ENCODE measurements around the gene COL27A1.
"Not testable (repeated sequence)": the region's sequence is repeated elsewhere in the genome, so short reads cannot be mapped to it uniquely, and the experiment has no call there.

The COL27A1 gene

DNA sequence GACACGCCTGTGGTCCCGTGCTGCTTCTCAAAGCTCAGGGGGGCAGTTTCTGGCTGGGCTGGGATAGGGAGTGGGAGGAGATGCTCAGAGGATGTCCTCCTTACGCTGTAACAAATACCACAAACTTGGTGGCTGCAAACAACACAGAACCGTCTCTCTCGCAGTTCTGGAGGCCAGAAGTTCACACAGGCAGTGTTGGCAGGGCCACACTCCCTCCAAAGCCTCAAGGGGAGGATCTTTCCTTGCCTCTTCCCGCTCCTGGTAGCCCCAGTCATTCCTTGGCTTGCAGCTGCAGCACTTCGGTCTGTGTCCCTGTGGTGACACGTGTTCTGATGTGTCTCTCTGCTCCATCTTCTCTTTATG lies 157.2 kb downstream of the COL27A1 start:
- no peak for DNase-seq

DNA sequence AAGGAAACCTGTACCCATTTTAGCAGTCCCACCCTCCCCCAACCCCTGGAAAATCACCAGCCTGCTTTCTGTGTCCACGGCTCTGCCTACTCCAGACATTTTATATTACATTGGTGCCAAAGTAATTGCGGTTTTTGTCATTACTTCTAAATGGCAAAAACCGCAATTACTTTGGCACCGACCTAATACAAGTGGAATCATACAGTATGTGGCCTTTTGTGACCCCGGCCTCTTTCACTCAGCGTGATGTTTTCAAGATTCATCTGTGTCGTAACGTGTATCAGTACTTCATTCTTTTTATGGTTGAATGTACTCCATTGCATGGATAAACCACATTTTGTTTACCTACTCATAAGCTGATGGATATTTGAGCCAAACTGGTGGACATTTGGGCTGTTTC lies 157.8 kb downstream of the COL27A1 start:
- DNase-seq: no peak

DNA sequence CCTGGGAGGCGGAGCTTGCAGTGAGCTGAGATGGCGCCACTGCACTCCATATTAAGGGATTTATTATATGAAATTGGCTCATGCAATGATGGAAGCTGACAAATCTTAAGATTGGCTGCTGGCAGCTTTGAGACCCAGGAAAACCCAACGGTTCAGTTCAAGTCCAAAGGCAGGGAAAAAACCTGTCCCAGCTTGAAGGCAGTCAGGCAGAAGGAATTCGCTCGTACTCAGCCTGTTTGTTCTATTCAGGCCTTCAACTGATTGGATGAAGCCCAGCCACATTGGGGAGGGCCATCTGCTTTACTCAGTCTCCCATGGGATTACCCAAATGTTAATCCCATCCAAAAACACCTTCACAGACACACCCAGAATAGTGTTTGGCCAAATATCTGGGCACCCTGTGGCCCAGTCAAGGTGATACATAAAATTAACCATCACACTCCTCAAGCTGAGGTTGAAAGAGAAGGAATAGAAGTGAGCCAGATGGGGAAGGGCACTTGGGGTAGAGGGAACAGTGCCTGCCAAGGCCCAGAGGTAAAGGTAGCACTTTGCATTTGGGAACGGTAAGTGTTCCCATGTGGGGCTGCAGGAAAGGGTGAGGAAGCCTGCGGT lies 159.0 kb downstream of the COL27A1 start:
- DNase-seq: no peak

DNA sequence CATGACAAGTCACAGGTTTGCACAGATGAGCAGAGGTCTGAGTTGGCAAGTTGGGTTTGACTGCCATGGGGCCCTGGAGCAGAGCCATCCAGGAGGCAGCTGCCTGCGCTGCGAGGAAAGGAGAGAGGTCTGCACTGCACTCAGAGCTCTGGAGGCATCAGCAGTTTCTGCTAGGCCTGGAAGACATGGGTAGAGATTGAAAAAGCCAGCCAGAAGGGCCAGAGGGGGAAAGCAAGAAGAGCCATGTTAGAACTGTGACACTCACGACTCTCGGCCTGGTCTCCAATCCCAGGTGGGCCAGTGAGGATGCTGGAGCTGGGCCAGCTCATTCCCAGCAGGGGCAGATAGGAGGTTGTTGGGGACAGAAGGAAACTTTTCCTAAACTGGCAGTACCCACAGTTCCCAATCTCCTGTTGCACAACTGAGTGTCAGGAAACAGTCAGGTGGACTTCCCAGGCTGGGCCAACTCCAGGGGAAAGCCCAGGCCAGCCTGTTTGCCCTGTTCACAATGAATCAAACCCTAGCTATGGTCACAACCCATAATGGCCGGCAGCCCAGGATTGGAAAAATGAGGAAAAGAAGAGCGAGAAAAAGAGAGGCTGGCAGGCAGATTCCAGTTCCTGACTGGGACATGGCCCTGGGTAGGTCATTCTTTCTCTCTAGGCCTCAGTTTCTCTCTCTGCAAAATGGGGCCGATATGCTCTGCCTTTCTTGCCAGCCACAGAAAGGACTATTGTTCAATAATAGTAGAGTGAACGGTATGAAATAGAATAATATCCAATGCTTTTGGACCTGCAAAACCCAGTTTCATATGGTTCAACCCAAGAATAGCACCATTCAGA lies 159.8 kb downstream of the COL27A1 start:
- DNase-seq: no peak

DNA sequence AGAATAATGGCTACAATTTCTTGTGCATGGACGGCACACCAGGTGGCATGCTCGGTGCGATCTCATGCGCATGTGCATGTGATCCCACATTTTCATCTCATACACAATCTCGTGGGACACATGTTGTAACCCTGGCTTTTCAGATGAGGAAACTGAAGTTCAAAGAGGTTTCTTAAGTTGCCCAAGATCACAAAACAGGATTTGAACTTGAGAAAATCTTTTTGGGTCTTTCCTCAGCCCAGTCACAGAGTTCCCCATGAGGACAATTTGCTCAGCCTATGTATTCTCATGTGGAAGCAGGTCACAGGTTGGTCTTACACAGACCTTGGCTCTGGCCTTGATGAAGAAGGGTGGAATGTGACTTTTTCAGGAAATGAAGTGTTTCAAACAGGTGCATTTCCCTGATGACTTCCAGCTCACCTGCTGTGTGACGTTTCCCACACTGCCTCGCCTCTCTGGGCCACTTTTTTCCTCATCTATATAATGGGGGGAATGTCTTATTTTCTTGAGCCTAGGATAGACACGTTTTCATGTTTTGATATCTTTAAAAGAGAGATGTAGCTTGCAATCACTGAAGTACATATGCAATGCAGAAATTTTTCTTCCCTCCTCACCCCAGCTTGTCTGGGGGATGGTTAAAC lies 160.5 kb downstream of the COL27A1 start:
- DNase-seq: no peak

DNA sequence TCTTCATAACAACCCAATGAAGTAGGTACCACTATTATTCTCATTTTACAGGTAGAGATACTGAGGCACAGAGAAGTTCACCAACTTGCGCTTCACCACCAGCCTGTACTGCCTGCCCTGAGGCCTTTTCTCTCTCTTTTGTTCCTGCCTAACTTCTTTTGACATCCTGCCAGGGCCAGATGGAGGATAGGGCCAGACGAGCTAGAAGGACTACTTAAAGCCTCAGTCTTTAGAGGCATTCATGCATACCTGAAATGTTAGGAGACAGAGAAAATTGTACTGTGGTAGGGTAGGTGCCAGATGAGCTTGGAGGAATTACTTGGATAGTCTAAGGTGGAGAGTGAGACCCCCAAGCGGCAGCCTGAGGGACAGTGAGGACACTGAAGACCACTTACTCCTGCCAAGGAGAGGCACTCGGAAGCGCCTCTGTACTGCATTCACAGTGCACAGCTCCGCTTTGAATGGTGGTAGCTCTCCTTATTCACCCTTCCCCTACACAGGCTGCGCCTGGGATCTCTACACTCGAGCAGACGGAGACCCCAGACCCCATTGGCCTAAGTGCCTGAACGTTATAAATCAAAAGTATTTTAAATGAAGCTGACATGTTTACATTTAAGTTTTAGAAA lies 161.4 kb downstream of the COL27A1 start:
- no peak for DNase-seq

DNA sequence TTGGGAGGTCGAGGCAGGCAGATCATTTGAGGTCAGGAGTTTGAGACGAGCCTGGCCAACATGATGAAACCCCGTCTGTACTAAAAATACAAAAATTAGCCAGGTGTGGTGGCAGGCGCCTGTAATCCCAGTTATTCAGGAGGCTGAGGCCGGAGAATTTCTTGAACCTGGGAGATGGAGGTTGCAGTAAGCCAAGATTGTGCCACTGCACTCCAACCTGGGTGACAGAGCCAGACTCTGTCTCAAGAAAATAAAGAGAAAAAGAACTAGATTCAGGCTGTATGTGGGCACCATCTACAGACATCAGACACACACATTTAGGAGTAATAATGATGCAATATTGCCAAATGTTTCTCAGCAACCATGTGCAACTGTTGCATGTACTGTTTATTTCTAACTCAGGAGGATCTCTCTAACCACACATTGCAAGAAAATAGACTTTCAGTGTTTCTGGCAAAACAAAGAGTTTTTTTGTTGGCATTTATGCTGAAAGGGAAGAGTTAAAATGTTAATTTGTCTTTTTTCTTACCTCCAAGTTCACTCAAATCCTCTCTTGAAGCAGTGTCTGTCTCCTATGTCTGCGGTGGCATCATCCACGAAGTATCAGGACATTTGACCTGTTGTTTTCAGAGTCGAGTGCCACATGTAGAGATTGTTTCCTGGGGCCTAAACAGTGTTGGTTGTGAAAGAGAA lies 162.5 kb downstream of the COL27A1 start:
- no peak for DNase-seq

DNA sequence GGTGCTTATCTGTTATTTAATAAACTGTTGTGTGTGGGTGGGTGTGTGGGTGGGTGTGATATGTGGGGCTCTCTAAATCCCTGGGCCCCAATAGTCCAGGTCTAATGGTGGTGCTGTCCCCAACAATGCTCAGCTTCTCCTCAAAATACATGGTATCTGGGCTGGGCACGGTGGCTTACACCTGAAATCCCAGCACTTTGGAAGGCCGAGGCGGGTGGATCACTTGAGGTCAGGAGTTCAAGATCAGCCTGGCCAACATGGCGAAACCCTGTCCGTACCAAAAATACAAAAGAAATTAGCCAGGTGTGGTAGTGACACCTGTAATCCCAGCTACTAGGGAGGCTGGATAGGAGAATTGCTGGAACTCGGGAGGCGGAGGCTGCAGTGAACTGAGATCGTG lies 163.1 kb downstream of the COL27A1 start:
- no peak for DNase-seq

DNA sequence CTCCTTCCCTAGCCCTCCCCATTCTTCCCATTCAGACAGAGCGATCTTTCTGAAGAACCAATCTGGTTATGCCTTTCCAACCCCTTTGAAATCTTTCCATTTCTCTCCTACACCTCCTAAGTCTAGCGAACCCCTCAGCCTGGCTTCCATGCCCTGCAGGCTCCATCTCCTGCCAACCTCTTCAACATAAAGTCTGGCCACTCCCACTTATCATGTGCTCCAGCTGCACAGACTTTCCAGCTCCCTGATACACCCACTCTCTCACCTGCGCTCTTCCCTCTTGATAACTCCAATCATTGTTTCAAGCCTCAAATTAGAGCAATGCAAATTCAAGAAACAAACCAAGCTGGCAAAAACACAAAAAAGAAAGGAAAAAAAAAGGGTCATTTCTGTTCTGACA lies 163.8 kb downstream of the COL27A1 start:
- peak; percentile 11 for DNase-seq

DNA sequence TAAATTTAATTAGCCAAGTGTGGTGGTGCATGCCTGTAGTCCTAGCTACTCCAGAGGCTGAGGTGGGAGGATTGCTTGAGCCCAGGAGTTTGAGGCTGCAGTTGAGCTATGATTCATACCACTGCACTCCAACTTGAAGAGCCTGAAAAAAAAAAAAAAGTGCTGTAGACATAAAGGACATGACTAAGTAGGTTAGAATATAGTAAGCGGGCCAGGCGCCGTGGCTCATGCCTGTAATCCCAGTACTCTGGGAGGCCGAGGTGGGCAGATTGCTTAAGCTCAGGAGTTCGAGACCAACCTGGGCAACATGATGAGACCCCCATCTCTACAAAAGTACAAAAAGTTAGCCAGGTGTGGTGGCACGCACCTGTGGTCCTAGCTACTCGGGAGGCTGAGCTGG lies 165.4 kb downstream of the COL27A1 start:
- not testable (repeated sequence) for DNase-seq

DNA sequence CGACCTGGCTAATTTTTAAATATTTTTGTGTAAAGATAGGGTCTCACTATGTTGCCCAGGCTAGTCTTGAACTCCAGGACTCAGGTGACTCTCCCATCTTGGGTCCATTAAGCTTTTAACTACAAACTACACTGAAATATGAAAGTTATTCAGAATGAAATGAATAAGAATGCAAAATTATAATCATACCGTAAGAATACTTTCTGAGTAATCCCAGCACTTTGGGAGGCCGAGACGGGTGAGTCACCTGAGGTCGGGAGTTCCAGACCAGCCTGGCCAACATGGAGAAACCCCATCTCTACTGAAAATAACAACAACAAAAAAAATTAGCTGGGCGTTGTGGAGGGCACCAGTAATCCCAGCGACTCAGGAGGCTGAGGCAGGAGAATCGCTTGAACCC lies 166.4 kb downstream of the COL27A1 start:
- DNase-seq: no peak

DNA sequence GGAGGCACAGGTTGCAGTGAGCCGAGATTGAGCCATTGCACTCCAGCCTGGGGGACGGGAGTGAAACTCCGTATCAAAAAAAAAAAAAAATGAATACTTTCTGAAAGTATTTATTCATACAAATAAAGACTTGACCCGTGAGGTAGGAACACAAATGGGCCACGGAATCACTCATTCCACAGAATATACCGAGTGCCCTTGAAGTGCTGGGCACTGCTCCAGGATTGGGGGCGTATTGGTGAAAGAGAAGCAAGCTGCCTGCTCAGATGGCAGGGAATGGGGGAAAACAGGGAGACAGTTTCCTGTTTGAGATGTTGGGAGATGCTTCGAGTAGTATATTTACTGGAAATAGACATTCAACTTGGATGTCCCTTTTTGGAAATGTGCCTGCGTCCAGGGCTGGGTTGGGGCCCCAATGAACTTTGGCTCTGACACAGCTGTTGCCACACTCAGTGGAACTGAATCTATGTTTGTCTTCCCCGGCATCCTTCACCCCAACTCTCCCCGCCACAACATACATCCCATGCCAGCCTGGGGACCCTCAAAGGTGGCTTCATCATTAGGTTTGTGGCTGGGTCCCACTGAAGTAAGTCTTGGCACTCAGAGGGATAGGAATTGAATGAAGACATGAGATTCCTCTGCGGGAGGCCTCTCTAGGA lies 167.0 kb downstream of the COL27A1 start:
- DNase-seq: not testable (repeated sequence)

DNA sequence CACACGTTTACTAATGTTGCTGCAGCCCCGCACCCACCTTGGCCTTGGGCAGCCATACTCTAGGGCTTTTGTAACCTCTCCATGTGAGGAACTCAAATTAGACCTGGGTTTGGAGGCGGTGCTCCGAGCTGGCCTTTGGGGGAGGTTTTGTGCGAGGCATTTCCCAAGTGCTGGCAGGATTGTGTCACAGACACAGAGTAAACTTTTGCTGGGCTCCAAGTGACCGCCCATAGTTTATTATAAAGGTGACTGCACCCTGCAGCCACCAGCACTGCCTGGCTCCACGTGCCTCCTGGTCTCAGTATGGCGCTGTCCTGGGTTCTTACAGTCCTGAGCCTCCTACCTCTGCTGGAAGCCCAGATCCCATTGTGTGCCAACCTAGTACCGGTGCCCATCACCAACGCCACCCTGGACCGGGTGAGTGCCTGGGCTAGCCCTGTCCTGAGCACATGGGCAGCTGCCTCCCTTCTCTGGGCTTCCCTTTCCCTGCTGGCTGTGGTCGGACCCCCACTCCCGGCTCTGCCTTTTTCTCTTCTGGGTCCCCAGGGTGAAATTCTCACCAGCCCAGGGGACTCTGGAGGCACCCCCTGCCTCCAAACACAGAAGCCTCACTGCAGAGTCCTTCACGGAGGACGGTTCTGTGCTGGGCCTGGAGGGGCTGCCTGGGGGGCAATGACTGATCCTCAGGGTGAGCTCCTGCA lies 167.6 kb downstream of the COL27A1 start, which contains the start of gene ORM1:
Gene ORM1, plus strand, starts transcription at position 268 of the 701 bp plus-strand sequence. Its CDS starts 36 bp downstream, at position 304.
- DNase-seq: not testable (repeated sequence)

DNA sequence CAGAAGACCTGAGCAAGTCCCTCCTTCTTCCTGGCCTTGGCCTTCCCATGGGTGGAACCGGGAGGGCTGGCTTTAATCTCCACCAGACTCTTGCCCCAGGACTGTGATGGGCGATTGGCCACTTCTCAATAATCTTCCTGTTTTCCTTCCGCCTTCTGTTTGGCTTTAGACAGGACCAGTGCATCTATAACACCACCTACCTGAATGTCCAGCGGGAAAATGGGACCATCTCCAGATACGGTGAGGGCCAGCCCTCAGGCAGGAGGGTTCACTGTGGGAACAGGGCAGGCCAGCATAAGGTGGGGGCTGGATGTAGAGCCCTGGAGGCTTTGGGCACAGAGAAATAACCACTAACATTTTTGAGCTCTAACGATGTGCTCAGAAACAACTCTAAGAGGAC lies 168.5 kb downstream of the COL27A1 start:
- DNase-seq: not testable (repeated sequence)

DNA sequence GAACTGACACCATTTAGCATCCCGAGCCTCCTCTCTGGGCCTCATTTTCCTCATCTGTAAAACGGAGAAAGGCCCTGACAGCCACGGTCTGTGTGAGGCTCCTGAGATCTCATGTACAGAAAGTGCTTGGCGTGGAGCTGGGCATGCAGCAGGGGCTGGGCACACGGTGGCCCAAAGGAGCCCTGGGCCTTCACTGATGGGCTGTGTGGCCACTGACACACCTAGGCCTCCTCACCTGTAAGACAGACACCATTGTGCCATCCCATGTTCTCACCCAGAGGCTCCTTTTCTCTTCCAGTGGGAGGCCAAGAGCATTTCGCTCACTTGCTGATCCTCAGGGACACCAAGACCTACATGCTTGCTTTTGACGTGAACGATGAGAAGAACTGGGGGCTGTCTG lies 169.2 kb downstream of the COL27A1 start:
- DNase-seq: no peak

DNA sequence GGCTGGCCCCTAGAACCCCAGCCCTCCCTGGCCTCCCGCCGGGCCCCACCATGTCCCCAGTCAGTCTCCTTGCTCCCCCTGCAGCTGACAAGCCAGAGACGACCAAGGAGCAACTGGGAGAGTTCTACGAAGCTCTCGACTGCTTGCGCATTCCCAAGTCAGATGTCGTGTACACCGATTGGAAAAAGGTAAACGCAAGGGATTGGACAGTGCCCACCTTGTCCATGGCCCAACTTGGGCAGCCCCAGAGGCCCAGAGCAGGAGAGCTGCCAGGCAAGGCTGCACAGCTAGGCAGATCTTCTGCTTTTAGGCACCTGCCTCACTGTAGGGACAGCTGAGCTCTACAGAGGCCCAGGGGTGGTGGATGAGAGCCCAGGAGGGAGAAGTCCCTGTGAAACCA lies 169.6 kb downstream of the COL27A1 start:
- not testable (repeated sequence) for DNase-seq

DNA sequence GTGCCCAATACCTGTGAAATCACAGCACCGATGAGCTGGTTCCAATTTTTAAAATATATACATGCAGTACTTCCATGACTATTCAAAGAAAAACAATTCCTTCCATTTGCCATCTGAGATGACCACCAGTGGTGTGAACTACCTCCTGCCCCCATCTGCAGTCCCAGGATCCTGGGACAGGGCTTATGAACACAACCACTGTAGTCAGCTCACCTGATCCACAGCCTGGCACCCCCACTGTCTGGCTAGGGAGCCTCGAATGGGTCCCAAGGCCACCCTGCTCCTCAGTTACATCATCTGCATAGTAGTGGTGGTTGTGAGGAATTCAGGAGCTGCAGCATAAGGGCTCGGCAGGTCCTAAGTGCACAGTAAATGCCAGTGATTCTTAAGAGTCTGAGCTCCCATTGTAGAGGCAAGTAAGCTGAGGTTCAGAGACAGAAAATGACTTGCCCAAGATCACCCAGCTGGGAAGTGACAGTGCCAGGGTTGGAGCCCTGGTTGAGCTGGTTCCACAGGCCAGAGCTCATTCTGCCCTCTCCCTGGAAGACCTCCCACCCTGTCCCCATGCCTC lies 170.4 kb downstream of the COL27A1 start:
- not testable (repeated sequence) for DNase-seq

DNA sequence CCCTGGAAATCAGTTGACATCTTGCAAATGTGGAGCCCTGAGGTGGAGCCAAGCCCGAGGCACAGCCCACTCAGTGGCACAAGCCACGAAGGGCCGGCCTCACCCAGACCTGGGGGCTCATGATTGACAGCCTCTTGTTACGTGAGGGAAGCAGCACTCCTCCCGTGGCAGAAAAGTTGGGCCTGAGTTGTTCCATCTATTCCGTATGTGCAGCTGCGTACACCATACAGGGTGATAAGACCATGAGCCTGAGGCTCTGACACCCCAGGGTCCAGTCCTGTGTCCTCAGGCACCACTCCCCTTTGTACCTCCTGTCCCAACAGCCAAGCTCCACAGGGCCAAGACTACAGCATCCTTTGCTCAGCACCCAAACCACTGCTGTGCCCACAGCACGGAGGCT lies 172.4 kb downstream of the COL27A1 start:
- no peak for DNase-seq

DNA sequence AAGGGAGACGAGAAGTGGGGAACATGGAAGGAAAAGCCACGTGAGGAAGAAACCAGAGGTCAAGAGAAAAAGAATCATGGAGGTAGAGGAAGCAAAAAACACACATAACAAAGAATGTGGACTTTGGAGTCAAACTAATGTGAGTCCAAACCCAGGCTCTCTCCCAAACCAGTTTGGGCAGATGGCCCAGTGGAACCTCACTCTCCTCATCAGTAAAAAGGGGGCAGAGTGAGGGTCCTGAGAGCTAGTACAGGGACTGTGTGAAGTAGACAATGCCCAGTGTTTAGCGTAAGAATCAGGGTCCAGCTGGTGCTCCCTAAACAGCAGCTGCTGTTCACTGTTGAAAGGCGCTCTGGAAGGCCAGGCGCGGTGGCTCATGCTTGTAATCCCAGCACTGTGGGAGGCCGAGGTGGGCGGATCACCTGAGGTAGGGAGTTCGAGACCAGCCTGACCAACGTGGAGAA lies 173.1 kb downstream of the COL27A1 start:
- DNase-seq: not testable (repeated sequence)

DNA sequence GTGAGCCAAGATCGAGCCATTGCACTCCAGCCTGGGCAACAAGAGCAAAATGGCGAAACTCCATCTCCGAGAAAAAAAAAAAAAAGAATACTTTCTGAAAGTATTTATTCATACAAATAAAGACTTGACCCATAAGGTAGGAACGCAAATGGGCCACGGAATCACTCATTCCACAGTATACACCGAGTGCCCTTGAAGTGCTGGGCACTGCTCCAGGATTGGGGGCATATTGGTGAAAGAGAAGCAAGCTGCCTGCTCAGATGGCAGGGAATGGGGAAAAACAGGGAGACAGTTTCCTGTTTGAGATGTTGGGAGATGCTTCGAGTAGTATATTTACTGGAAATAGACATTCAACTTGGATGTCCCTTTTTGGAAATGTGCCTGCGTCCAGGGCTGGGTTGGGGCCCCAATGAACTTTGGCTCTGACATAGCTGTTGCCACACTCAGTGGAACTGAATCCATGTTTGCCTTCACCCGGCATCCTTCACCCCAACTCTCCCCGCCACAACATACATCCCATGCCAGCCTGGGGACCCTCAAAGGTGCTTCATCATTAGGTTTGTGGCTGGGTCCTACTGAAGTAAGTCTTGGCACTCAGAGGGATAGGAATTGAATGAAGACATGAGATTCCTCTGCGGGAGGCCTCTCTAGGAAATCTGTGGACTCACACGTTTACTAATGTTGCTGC lies 173.7 kb downstream of the COL27A1 start:
- not testable (repeated sequence) for DNase-seq
